Measurements from ENCODE around the gene AKR1A1.
"Not testable (repeated sequence)": the region's sequence is repeated elsewhere in the genome, so short reads cannot be mapped to it uniquely, and the experiment has no call there.

DNA sequence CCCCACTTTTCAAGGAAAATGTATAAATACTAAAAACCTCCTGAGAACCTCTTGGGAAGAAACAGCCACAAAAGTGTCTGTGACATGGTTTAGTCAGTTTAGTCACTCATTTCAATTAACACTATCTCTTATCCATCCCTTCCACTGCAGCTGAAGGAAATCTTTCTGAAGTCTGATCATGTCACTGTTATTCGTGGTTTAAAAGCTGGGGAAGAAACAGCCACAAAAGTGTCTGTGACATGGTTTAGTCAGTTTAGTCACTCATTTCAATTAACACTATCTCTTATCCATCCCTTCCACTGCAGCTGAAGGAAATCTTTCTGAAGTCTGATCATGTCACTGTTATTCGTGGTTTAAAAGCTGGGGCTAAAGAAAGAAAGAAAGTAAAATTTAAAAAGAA, 27.1 kb upstream of the AKR1A1 start:
- not testable (repeated sequence) for TF ChIP-seq CTCF (IDR thresholded peaks at IDR 0.05; ENCODE audit: insufficient read depth, low read length); POLR2AphosphoS5 (IDR thresholded peaks at IDR 0.05; ENCODE audit: low read depth)
- TF ChIP-seq, protein P1, sequence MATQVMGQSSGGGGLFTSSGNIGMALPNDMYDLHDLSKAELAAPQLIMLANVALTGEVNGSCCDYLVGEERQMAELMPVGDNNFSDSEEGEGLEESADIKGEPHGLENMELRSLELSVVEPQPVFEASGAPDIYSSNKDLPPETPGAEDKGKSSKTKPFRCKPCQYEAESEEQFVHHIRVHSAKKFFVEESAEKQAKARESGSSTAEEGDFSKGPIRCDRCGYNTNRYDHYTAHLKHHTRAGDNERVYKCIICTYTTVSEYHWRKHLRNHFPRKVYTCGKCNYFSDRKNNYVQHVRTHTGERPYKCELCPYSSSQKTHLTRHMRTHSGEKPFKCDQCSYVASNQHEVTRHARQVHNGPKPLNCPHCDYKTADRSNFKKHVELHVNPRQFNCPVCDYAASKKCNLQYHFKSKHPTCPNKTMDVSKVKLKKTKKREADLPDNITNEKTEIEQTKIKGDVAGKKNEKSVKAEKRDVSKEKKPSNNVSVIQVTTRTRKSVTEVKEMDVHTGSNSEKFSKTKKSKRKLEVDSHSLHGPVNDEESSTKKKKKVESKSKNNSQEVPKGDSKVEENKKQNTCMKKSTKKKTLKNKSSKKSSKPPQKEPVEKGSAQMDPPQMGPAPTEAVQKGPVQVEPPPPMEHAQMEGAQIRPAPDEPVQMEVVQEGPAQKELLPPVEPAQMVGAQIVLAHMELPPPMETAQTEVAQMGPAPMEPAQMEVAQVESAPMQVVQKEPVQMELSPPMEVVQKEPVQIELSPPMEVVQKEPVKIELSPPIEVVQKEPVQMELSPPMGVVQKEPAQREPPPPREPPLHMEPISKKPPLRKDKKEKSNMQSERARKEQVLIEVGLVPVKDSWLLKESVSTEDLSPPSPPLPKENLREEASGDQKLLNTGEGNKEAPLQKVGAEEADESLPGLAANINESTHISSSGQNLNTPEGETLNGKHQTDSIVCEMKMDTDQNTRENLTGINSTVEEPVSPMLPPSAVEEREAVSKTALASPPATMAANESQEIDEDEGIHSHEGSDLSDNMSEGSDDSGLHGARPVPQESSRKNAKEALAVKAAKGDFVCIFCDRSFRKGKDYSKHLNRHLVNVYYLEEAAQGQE (IDR thresholded peaks at IDR 0.05; ENCODE audit: insufficient replicate concordance, low read depth), result not testable (repeated sequence)
